ENCODE results near the gene LTA4H.

The LTA4H gene

DNA sequence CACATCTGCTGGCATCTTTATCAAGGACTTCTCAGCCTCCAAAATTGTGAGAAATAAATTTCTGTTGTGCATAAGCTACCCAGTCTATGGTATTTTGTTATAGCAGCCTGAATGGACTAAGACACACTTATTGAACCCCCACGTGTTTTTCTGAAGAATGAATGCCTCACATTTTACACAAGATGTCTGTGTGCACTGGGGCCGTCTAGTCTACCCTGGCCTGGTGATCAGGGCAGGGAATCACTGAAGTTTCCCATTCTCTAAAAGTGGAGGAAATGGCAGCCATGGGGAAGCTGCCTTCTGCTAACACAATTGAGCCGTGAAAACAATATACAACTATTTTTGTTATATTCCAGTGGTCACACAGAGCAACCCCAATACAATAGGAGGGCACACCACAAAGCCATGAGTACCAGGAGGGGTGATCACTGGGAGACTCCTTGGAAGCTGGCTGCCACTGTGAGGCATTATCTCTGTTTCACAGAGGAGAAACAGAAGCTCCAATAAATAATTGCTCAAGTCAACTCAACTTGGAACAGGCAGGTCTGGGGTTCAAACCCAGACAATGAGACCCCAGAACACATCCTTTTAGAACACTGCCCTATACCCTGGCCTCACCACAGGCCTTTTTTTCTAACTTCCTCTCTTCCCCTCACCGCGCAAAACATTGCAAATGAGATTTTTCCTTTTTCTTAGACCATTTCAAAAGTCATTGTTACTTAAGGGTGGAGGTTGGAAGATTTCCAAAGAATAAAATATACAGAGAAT, 18.3 kb upstream of the LTA4H start:
- Histone ChIP-seq H3K9me3 (ENCODE audit: control insufficient read depth, low read length) (no peaks in the 10 kb centered on the region), H3K36me3 (ENCODE audit: control insufficient read depth, insufficient read depth, low read length) (no peaks in the 10 kb centered on the region), H3K4me2 (ENCODE audit: low read length) (no peak overlapping the region), H3K27ac (peak overlapping the region; percentile 22), H3K4me1 (peaks cover under 1% of the 10 kb centered on the region), H3K27me3 (ENCODE audit: control insufficient read depth, insufficient read depth, low read length) (no peaks in the 10 kb centered on the region), H3K79me2 (no peaks in the 10 kb centered on the region), H3K9ac (no peak overlapping the region), H2AFZ (no peak overlapping the region), H3K4me3 (ENCODE audit: low read depth, low read length) (no peak overlapping the region)
- TF ChIP-seq, protein P1, sequence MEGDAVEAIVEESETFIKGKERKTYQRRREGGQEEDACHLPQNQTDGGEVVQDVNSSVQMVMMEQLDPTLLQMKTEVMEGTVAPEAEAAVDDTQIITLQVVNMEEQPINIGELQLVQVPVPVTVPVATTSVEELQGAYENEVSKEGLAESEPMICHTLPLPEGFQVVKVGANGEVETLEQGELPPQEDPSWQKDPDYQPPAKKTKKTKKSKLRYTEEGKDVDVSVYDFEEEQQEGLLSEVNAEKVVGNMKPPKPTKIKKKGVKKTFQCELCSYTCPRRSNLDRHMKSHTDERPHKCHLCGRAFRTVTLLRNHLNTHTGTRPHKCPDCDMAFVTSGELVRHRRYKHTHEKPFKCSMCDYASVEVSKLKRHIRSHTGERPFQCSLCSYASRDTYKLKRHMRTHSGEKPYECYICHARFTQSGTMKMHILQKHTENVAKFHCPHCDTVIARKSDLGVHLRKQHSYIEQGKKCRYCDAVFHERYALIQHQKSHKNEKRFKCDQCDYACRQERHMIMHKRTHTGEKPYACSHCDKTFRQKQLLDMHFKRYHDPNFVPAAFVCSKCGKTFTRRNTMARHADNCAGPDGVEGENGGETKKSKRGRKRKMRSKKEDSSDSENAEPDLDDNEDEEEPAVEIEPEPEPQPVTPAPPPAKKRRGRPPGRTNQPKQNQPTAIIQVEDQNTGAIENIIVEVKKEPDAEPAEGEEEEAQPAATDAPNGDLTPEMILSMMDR (IDR thresholded peaks at IDR 0.05), result no peak

DNA sequence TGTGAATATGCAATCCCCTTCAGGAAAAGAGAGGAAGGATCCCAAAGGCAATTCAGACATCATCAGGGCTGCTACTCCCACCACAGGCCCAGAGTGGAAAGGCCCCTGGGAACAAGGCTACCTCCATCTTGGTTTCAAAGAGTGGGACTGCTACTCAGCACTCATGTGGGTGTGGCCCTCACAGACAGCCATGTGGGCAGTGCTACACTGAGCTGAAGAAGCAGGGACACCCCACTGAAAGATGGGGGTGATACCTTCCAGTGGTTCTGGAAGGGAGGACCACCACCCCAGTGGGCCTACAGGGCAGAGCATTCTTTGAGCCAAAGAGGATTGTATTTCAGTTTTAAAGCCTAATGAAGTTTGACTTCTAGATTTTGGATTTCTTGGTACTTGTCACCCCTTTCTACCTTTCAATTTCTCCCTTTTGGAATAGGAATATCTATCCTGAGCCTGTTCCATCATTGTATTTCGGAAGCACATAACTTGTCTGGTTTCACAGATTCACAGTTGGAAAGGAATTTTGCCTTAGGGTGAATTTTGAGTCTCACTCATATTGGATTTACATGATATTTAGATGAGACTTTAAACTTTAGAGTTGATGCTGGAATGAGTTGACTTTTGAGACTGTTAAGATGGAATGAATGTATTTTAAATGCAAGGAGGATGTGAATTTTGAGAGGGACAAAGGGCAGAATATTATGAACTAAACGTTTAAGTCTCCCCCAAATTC, 16.5 kb upstream of the LTA4H start:
- H3K9ac ChIP-seq, result no peak overlapping the region
- H2AFZ ChIP-seq, result no peak overlapping the region
- TF ChIP-seq, protein P1 (IDR thresholded peaks at IDR 0.05), result no peak

DNA sequence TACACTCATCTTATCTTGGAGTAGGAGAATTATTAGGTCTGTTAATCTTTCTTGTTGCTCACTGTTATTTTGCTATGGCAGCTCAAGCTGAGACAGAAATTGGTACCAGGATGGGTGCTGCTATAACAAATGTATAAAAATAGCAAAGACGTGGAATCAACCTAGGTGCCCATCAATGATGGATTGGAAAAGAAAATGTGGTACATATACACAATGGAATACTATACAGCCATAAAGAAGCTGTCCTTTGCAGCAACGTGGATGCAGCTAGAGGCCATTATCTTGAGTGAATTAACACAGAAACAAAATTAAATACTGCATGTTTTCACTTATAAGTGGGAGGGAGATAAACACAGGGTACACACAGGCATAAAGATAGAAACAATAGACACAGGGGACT, 14.8 kb upstream of the LTA4H start:
- no peak overlapping the region for H3K4me3 ChIP-seq (ENCODE audit: low read depth, low read length)
- TF ChIP-seq, protein P1 (IDR thresholded peaks at IDR 0.05), result no peak
- H3K4me2 ChIP-seq (ENCODE audit: low read length), result no peak overlapping the region
- no peak overlapping the region for H3K27ac ChIP-seq
- no peak overlapping the region for H3K9ac ChIP-seq
- H3K9me3 ChIP-seq (ENCODE audit: control insufficient read depth, low read length), result no peaks in the 10 kb centered on the region
- no peak overlapping the region for H2AFZ ChIP-seq
- no peaks in the 10 kb centered on the region for H3K36me3 ChIP-seq (ENCODE audit: control insufficient read depth, insufficient read depth, low read length)
- no peaks in the 10 kb centered on the region for H3K27me3 ChIP-seq (ENCODE audit: control insufficient read depth, insufficient read depth, low read length)
- H3K4me1 ChIP-seq, result peaks cover 21% of the 10 kb centered on the region
- no peaks in the 10 kb centered on the region for H3K79me2 ChIP-seq

More for the DNA sequence above, 16.5 kb upstream of the LTA4H start:
- no peak overlapping the region for H3K4me2 ChIP-seq (ENCODE audit: low read length)
- H3K27ac ChIP-seq, result no peak overlapping the region
- no peaks in the 10 kb centered on the region for H3K9me3 ChIP-seq (ENCODE audit: control insufficient read depth, low read length)
- H3K36me3 ChIP-seq (ENCODE audit: control insufficient read depth, insufficient read depth, low read length), result no peaks in the 10 kb centered on the region
- H3K4me3 ChIP-seq (ENCODE audit: low read depth, low read length), result no peak overlapping the region
- H3K79me2 ChIP-seq, result no peaks in the 10 kb centered on the region
- no peaks in the 10 kb centered on the region for H3K27me3 ChIP-seq (ENCODE audit: control insufficient read depth, insufficient read depth, low read length)
- H3K4me1 ChIP-seq, result peaks cover 16% of the 10 kb centered on the region

- no peak overlapping the region for H3K9ac ChIP-seq
- H3K36me3 ChIP-seq (ENCODE audit: control insufficient read depth, insufficient read depth, low read length), result no peaks in the 10 kb centered on the region
- H3K27ac ChIP-seq, result no peak overlapping the region
- no peak overlapping the region for H3K4me3 ChIP-seq (ENCODE audit: low read depth, low read length)
- H3K4me1 ChIP-seq, result peaks cover 21% of the 10 kb centered on the region
- H3K27me3 ChIP-seq (ENCODE audit: control insufficient read depth, insufficient read depth, low read length), result no peaks in the 10 kb centered on the region
- H3K4me2 ChIP-seq (ENCODE audit: low read length), result no peak overlapping the region
- H3K79me2 ChIP-seq, result no peaks in the 10 kb centered on the region
- H2AFZ ChIP-seq, result no peak overlapping the region
- TF ChIP-seq, protein P1 (IDR thresholded peaks at IDR 0.05), result no peak
- no peaks in the 10 kb centered on the region for H3K9me3 ChIP-seq (ENCODE audit: control insufficient read depth, low read length)
Observed at GRCh38 chr12:96049101-96049500, 13.7 kb upstream of the LTA4H start.
